SU-DHL-6 (cell line): ENCODE data around the gene SYTL3.
"Not testable (repeated sequence)": the region's sequence is repeated elsewhere in the genome, so short reads cannot be mapped to it uniquely, and the experiment has no call there.

Source experiments
- H2AFZ ChIP-seq: fragments of 200-600 bp; sonication (generic); 2 replicates; pipeline ENCODE4 v1.6.1; 2014; ENCODE audit warnings: low read depth, mild to moderate bottlenecking, moderate library complexity, mixed read lengths, antibody characterized with exemption, low read length; ENCODE audit not compliant: severe bottlenecking
- H3F3A ChIP-seq: fragments of 200-600 bp; shearing (Covaris generic); 2 replicates; pipeline ENCODE4 v1.6.0; 2016; ENCODE audit warnings: antibody characterized with exemption, mild to moderate bottlenecking; ENCODE audit not compliant: insufficient read depth
- H3K27ac ChIP-seq: fragments of 200-600 bp; sonication (generic); 2 replicates; pipeline ENCODE4 v1.5.1; 2016; ENCODE audit warnings: low read depth, mild to moderate bottlenecking, low read length, moderate library complexity, mixed read lengths
- H3K27me3 ChIP-seq: fragments of 200-600 bp; sonication (generic), shearing (Covaris generic); 2 replicates; pipeline ENCODE4 v1.6.0; 2014; ENCODE audit warnings: mild to moderate bottlenecking, low read length
- H3K36me3 ChIP-seq: fragments of 200-600 bp; sonication (generic); 2 replicates; pipeline ENCODE4 v1.6.1; 2014; ENCODE audit warnings: mild to moderate bottlenecking, low read length, mixed read lengths
- H3K4me2 ChIP-seq: fragments of 300-600, 200-600 bp; shearing (Covaris generic), sonication (generic); 2 replicates; pipeline ENCODE4 v1.6.0; 2014; ENCODE audit warnings: low read length, low read depth, mild to moderate bottlenecking; ENCODE audit not compliant: poor library complexity, severe bottlenecking
- H3K4me3 ChIP-seq: fragments of 200-600 bp; sonication (generic); 2 replicates; pipeline ENCODE4 v1.5.1; 2014; ENCODE audit warnings: antibody characterized with exemption, low read length, mild to moderate bottlenecking, mixed read lengths; ENCODE audit not compliant: insufficient read depth, poor library complexity, severe bottlenecking
- H3K79me2 ChIP-seq: fragments of 200-600 bp; sonication (generic); 2 replicates; pipeline ENCODE4 v1.6.1; 2014; ENCODE audit warnings: mild to moderate bottlenecking, low read length, moderate library complexity; ENCODE audit not compliant: insufficient read depth
- H3K9ac ChIP-seq: fragments of 200-600 bp; sonication (generic); 2 replicates; pipeline ENCODE4 v1.7.0; 2014; ENCODE audit warnings: mild to moderate bottlenecking, low read length
- H3K9me2 ChIP-seq: fragments of 200-600 bp; sonication (generic); replicated peaks from 2 replicates; pipeline ENCODE4 v1.6.1; 2014; ENCODE audit warnings: low read length; ENCODE audit not compliant: insufficient read depth
- H3K9me3 ChIP-seq: fragments of 200-600 bp; sonication (generic); 2 replicates; pipeline ENCODE4 v1.6.1; 2014; ENCODE audit warnings: low read length, mixed read lengths; ENCODE audit not compliant: insufficient read depth
- H4K20me1 ChIP-seq: fragments of 200-600 bp; sonication (generic); 2 replicates; pipeline ENCODE4 v1.6.1; 2014; ENCODE audit warnings: low read depth, mild to moderate bottlenecking, antibody characterized with exemption, low read length, moderate library complexity, mixed read lengths
- CTCF ChIP-seq: fragments of 200-600 bp; sonication (generic); IDR thresholded peaks from one replicate; pipeline ENCODE4 v1.5.1; 2017; ENCODE audit warnings: antibody characterized with exemption, mild to moderate bottlenecking, low read length, moderate library complexity; ENCODE audit not compliant: insufficient read depth, poor library complexity, severe bottlenecking
- EZH2phosphoT487 ChIP-seq: fragments of 200-600 bp; sonication (generic), shearing (Covaris generic); conservative IDR thresholded peaks from 2 replicates; pipeline ENCODE4 v1.6.1; 2018; ENCODE audit warnings: mild to moderate bottlenecking, antibody characterized with exemption, low read length, moderate library complexity, mixed read lengths

The SYTL3 gene

GRCh38 chr6:158631678-158632537 is 17.9 kb upstream of the SYTL3 start:
- no peak overlapping the region for H3K4me3 ChIP-seq
- no peaks in the 10 kb centered on the region for H3K27me3 ChIP-seq
- no peaks in the 10 kb centered on the region for H4K20me1 ChIP-seq
- no peak overlapping the region for H3K27ac ChIP-seq
- H2AFZ ChIP-seq: no peak overlapping the region
- H3K4me2 ChIP-seq: no peak overlapping the region
- no peaks in the 10 kb centered on the region for H3K9me3 ChIP-seq
- H3K9ac ChIP-seq: no peak overlapping the region
- no peak for TF ChIP-seq EZH2phosphoT487
- no peak for TF ChIP-seq CTCF
- H3F3A ChIP-seq: peaks cover 12% of the 10 kb centered on the region
- no peaks in the 10 kb centered on the region for H3K79me2 ChIP-seq
- no peaks in the 10 kb centered on the region for H3K9me2 ChIP-seq
- peaks cover 9% of the 10 kb centered on the region; the same call in 1 of the 2 replicates for H3K36me3 ChIP-seq

- H3K9ac ChIP-seq, H2AFZ ChIP-seq, H3K9me2 ChIP-seq, H4K20me1 ChIP-seq, H3K79me2 ChIP-seq, H3K36me3 ChIP-seq, H3K9me3 ChIP-seq, H3K4me2 ChIP-seq, H3K4me3 ChIP-seq, H3K27ac ChIP-seq, H3K27me3 ChIP-seq: not testable (repeated sequence)
- peaks cover 18% of the 10 kb centered on the region for H3F3A ChIP-seq
These were observed 17.2 kb upstream of the SYTL3 start for GRCh38 chr6:158632538-158633119.

GRCh38 chr6:158633127-158633526 is 16.7 kb upstream of the SYTL3 start:
- H3K9me3 ChIP-seq: no peaks in the 10 kb centered on the region
- peaks cover 19% of the 10 kb centered on the region for H3F3A ChIP-seq
- no peak overlapping the region for H2AFZ ChIP-seq
- no peak overlapping the region for H3K9ac ChIP-seq
- no peaks in the 10 kb centered on the region for H3K79me2 ChIP-seq
- no peak overlapping the region for H3K4me2 ChIP-seq
- no peak overlapping the region for H3K4me3 ChIP-seq
- no peak overlapping the region for H3K27ac ChIP-seq
- H4K20me1 ChIP-seq: no peaks in the 10 kb centered on the region
- TF ChIP-seq CTCF: no peak
- no peak for TF ChIP-seq EZH2phosphoT487
- H3K27me3 ChIP-seq: no peaks in the 10 kb centered on the region
- H3K9me2 ChIP-seq: no peaks in the 10 kb centered on the region
- H3K36me3 ChIP-seq: peaks cover 9% of the 10 kb centered on the region; the same call in 1 of the 2 replicates
